ENCODE measurements around the gene TMPRSS11A.

DNA sequence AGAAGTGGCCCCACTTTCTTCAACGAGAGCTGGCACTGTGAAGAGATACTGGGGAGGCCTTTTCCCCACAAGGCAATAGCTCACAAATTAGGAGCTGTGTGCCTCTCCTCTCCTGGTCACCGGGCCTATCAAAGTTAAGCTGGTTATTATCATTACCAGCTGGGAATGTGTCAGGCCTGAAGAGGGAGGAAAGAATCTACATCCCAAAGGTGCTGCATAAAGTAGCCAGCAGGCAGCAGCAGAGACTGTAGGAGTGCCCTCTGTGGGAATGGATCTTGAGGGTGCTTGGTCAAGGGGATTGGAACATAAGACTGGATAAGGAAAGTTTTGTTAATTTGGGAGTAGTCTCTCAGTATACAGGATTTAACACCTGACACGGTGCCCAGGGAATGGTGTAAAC, 70.4 kb downstream of the TMPRSS11A start:
- TF ChIP-seq SP1 (IDR thresholded peaks at IDR 0.05), result no peak
- no peak for TF ChIP-seq ARNT (IDR thresholded peaks at IDR 0.05)
- no peak for TF ChIP-seq SUZ12 (IDR thresholded peaks at IDR 0.05)
- no peak for TF ChIP-seq FOXK2 (IDR thresholded peaks at IDR 0.05)
- no peak for TF ChIP-seq LEF1 (IDR thresholded peaks at IDR 0.05; ENCODE audit: borderline replicate concordance)
- TF ChIP-seq FOXA1 (IDR thresholded peaks at IDR 0.05), result no peak
- no peak for TF ChIP-seq HDGF (IDR thresholded peaks at IDR 0.05; ENCODE audit: borderline replicate concordance)
- TF ChIP-seq FOXM1 (IDR thresholded peaks at IDR 0.05; ENCODE audit: borderline replicate concordance), result no peak
- TF ChIP-seq ELF4 (IDR thresholded peaks at IDR 0.05), result no peak
- no peak for TF ChIP-seq ZNF384 (IDR thresholded peaks at IDR 0.05)
- no peak for TF ChIP-seq PKNOX1 (IDR thresholded peaks at IDR 0.05)

Measured in HEK293T (cell line).